Right atrium auricular region (tissue), 2 donors: ENCODE results near the gene ING3. TPM values are rescaled to one million over a fixed set of nuclear protein-coding genes. Genes with fewer than 3 reads are reported as not detected.

ENCODE experiments used
- DNase-seq: peaks from one replicate; pipeline ENCODE4 v3.0.0-alpha.2; 2019; ENCODE audit warnings: low spot score
- H3K27ac ChIP-seq, 2 donors: fragments of 200-600 bp; sonication (generic); 1 replicate in 1 of 2; 2 replicates in 1 of 2; pipeline ENCODE4 v1.5.1; 2016 to 2019
- H3K27me3 ChIP-seq, 2 donors: fragments of 200-600 bp; sonication (generic); one replicate each; pipeline versions ENCODE4 v1.5.1 to v1.6.0; 2017 to 2019
- H3K36me3 ChIP-seq: fragments of 200-600 bp; sonication (generic); one replicate; pipeline ENCODE4 v1.5.1; 2016
- H3K4me1 ChIP-seq, 2 donors: fragments of 200-600 bp; sonication (generic); one replicate each; pipeline versions ENCODE4 v1.5.1 to v1.6.0; 2017 to 2019
- H3K4me3 ChIP-seq, 2 donors: fragments of 200-600 bp; sonication (generic); 1 replicate in 1 of 2; 2 replicates in 1 of 2; pipeline ENCODE4 v1.5.1; 2017 to 2019; ENCODE audit warnings: mild to moderate bottlenecking in 1 of 2, moderate library complexity in 1 of 2
- H3K9me3 ChIP-seq, 2 donors: fragments of 200-600 bp; sonication (generic); one replicate each; pipeline ENCODE4 v1.5.1; 2019
- total RNA-seq, 2 donors: library from RNA; depleted of rRNA; stranded (reverse); fragments of >200 nt; gene quantifications; one replicate each; pipeline ENCODE4 v1.1.0, GENCODE V29; 2016
- TF ChIP-seq, protein P1 (sequence below), 2 donors: fragments of 200-600 bp; sonication (generic); IDR thresholded peaks; one replicate each; pipeline ENCODE4 v1.5.1; 2019; ENCODE audit warnings: antibody characterized with exemption in 2 of 2

Gene ING3
- total RNA-seq, 2 donors from 2014 or later, result 9.9 to 10.4 TPM

DNA sequence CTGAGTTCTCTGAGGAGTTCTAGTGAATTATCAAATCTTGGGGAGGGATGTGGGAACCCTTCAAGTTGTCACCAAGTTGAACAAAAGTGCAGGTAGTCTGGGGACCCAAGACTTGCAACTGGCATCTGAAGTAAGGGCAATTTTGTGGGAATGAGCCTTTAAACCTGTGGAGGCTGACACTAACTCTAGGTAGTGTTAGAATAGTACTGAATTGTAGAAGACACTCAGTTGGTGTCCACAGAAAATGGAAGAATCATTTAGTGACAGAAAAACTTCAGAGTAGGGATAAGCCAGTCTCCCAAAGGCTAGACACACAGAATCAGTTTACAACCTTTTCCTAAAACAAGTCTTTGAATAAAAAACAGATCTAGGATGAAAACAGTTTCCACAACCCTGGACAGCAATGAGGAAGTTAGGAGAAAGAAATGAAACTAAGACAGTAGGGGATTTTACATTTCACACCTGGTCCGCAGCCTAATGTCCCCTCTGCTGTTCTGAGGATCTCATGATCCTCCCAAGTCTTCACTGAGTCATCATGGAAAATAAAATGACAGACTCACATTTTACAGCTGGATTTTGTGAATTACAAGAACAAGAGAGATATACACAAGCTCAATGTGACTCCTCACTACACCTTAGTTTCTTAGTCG is 23.0 kb upstream of the ING3 start:
- no peaks in the 10 kb centered on the region for H3K4me1 ChIP-seq
- no peaks in the 10 kb centered on the region for H3K27me3 ChIP-seq
- TF ChIP-seq, protein P1, sequence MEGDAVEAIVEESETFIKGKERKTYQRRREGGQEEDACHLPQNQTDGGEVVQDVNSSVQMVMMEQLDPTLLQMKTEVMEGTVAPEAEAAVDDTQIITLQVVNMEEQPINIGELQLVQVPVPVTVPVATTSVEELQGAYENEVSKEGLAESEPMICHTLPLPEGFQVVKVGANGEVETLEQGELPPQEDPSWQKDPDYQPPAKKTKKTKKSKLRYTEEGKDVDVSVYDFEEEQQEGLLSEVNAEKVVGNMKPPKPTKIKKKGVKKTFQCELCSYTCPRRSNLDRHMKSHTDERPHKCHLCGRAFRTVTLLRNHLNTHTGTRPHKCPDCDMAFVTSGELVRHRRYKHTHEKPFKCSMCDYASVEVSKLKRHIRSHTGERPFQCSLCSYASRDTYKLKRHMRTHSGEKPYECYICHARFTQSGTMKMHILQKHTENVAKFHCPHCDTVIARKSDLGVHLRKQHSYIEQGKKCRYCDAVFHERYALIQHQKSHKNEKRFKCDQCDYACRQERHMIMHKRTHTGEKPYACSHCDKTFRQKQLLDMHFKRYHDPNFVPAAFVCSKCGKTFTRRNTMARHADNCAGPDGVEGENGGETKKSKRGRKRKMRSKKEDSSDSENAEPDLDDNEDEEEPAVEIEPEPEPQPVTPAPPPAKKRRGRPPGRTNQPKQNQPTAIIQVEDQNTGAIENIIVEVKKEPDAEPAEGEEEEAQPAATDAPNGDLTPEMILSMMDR (IDR thresholded peaks at IDR 0.05), result no peak
- H3K27ac ChIP-seq, result no peak overlapping the region
- no peaks in the 10 kb centered on the region for H3K9me3 ChIP-seq
- H3K36me3 ChIP-seq, result no peaks in the 10 kb centered on the region
- DNase-seq, result no peak
- no peak overlapping the region for H3K4me3 ChIP-seq

DNA sequence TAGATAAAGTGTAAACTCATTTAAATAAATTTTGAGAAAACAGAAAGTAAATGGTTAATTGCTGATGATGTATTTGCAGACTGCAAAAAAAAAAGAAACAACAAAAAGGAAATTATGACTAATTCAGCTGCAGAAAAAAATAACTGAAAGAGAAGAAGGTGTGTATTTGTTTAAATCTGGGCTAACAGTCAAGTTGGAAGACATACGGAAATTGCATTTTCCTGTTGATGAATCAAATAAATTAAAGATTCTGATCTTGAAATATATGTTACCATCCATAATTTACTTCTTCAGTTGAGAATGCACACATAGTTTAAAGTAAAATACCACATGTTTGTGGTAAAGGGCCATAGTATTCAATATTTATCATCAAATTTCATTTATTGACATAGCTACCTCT is 19.3 kb upstream of the ING3 start:
- Histone ChIP-seq H3K36me3 (no peaks in the 10 kb centered on the region), H3K9me3 (no peaks in the 10 kb centered on the region), H3K4me3 (no peak overlapping the region), H3K27ac (no peak overlapping the region), H3K4me1 (no peaks in the 10 kb centered on the region), H3K27me3 (no peaks in the 10 kb centered on the region)
- TF ChIP-seq, protein P1 (IDR thresholded peaks at IDR 0.05), result no peak
- DNase-seq, result no peak

DNA sequence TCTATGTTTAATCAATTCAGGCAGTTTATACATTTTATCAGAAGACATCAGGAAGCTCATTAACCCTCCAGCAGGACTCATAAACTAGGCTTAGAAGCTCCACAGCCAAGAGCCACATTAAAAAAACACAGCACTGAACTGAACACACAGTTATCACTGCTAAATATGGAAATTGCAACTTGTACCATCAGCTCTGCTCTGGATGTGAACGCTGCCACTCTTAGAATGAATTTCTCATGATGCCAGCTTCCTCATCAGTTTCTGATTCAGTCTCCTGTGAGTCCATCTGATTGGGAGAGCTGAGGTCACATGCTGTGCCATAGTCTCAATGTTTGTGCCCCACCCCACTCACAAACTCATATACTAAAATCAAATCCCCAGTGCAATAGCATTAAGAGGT is 17.1 kb upstream of the ING3 start:
- Histone ChIP-seq H3K4me1 (no peaks in the 10 kb centered on the region), H3K9me3 (no peaks in the 10 kb centered on the region), H3K36me3 (no peaks in the 10 kb centered on the region), H3K27me3 (no peaks in the 10 kb centered on the region), H3K4me3 (no peak overlapping the region), H3K27ac (no peak overlapping the region)
- TF ChIP-seq, protein P1 (IDR thresholded peaks at IDR 0.05), result no peak
- DNase-seq, result no peak

DNA sequence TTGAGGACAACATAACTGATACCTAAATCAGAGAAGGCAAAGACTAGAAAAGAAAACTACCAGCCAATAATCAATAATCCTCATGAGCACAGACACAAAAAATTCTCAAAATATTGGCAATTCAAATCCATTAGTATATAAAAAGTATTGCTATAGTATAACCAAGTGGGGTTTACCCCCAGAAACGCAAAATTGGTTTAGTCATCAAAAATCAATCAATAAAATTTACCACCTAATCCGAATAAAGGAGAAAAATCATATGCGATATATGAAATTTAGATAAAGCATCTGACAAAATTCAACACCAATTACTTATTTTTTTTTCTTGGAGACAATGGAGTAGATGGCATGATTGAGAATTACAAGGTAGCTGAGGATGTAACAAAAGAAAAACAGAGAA is 11.2 kb upstream of the ING3 start:
- TF ChIP-seq, protein P1 (IDR thresholded peaks at IDR 0.05), result no peak
- no peaks in the 10 kb centered on the region for H3K36me3 ChIP-seq
- no peak overlapping the region for H3K27ac ChIP-seq

DNA sequence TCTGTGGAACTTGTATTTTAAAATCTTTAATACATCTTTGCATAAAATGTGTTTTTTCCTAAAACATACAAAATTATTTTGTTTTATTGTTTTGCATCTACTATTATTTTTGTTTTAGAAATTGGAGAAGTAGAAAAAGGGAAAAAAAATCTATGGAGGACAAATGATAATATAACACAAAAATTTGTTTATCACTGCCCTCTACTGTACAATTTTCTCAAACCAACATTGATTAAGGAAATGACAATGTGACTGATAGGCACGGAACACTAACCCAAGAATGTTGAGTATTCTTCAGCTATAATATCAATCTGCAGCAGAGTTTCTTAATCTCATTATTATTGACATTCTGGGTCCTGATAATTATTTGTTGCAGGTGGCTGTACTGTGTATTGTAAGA is 9.5 kb upstream of the ING3 start:
- TF ChIP-seq, protein P1 (IDR thresholded peaks at IDR 0.05), result peak; percentile 11 to 58
- no peak for DNase-seq
- Histone ChIP-seq H3K9me3 (no peaks in the 10 kb centered on the region), H3K4me3 (no peak overlapping the region), H3K27me3 (no peaks in the 10 kb centered on the region), H3K4me1 (no peaks in the 10 kb centered on the region), H3K27ac (no peak overlapping the region), H3K36me3 (no peaks in the 10 kb centered on the region)

More for the DNA sequence above, 11.2 kb upstream of the ING3 start:
- Histone ChIP-seq H3K4me1 (no peaks in the 10 kb centered on the region), H3K27me3 (no peaks in the 10 kb centered on the region), H3K4me3 (no peak overlapping the region), H3K9me3 (no peaks in the 10 kb centered on the region)
- DNase-seq, result no peak

DNA sequence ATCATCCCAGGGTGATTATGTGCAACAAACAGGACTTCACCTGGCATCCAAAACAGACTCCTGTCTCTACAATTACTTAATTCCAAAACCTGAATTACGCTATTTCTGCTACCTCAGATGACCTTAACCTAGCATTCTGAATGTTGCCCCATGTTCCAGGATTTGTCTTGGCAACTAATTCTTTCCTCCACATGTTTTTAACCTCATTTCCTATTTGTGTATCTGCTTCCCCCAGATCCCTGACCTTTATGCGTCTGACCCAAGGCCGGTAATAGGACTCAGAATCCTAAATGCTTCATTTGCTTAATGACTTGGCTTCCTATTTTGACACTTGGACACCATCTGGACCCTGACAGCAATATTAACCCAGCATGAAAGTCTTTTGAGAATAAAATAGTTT is 8.7 kb upstream of the ING3 start:
- Histone ChIP-seq H3K9me3 (no peaks in the 10 kb centered on the region), H3K4me1 (no peaks in the 10 kb centered on the region), H3K27ac (no peak overlapping the region), H3K36me3 (no peaks in the 10 kb centered on the region), H3K27me3 (no peaks in the 10 kb centered on the region), H3K4me3 (no peak overlapping the region)
- DNase-seq, result no peak
- TF ChIP-seq, protein P1 (IDR thresholded peaks at IDR 0.05), result no peak
